HepG2 (cell line): Measurements from ENCODE around the gene SOST. TPM values are rescaled to one million over a fixed set of nuclear protein-coding genes. Genes with fewer than 3 reads are reported as not detected.

Experiments
- ASH2L ChIP-seq: fragments of 300-600, 200-600 bp; sonication (generic); IDR thresholded peaks from 2 replicates; pipeline ENCODE4 v1.7.0; 2017; ENCODE audit warnings: low read depth, mild to moderate bottlenecking, moderate library complexity, mixed read lengths, low read length; ENCODE audit not compliant: insufficient read length
- ATAD3A ChIP-seq: sonication (generic); formaldehyde crosslinking; IDR thresholded peaks from 2 replicates; pipeline ENCODE4 v1.4.0; 2020; ENCODE audit warnings: missing genetic modification reagents
- FOXA3 ChIP-seq: IDR thresholded peaks from 2 replicates; pipeline ENCODE4 v1.6.1; 2016; ENCODE audit warnings: missing genetic modification reagents, missing compliant biosample characterization
- FOXP1 ChIP-seq, 2 experiments: fragments of 450-650 bp in 1 of 2; IDR thresholded peaks; 2 replicates each; pipeline ENCODE4 v1.6.1; 2017 to 2018; ENCODE audit warnings: antibody characterized with exemption in 1 of 2
- MTA1 ChIP-seq: sonication (generic); formaldehyde crosslinking; IDR thresholded peaks from 2 replicates; pipeline ENCODE4 v1.4.0; 2020; ENCODE audit warnings: missing genetic modification reagents, mild to moderate bottlenecking, borderline replicate concordance
- MTA3 ChIP-seq: sonication (generic); formaldehyde crosslinking; IDR thresholded peaks from 2 replicates; pipeline ENCODE4 v1.4.0; 2020; ENCODE audit warnings: missing genetic modification reagents
- MZF1 ChIP-seq: sonication (generic); formaldehyde crosslinking; IDR thresholded peaks from 2 replicates; pipeline ENCODE4 v1.8.1; 2023; ENCODE audit warnings: mild to moderate bottlenecking, missing genetic modification reagents, borderline replicate concordance
- NFE2 ChIP-seq: sonication (generic); formaldehyde crosslinking; IDR thresholded peaks from 2 replicates; pipeline ENCODE4 v1.4.0; 2020; ENCODE audit warnings: missing genetic modification reagents
- PRDM15 ChIP-seq: sonication (generic); formaldehyde crosslinking; IDR thresholded peaks from 2 replicates; pipeline ENCODE4 v1.4.0; 2020; ENCODE audit warnings: missing genetic modification reagents
- SMYD3 ChIP-seq: sonication (generic); formaldehyde crosslinking; IDR thresholded peaks from 2 replicates; pipeline ENCODE4 v1.8.1; 2023; ENCODE audit warnings: mild to moderate bottlenecking, missing genetic modification reagents
- SOX6 ChIP-seq, 2 experiments: fragments of 450-650 bp in 1 of 2; sonication (generic) in 1 of 2; formaldehyde crosslinking in 1 of 2; IDR thresholded peaks; 2 replicates each; pipeline versions ENCODE4 v1.4.0 to v1.6.1; 2017 to 2020; ENCODE audit warnings: antibody characterized with exemption in 1 of 2, mild to moderate bottlenecking in 1 of 2, missing genetic modification reagents in 1 of 2
- TBX2 ChIP-seq: sonication (generic); formaldehyde crosslinking; IDR thresholded peaks from 2 replicates; pipeline ENCODE4 v1.5.0; 2020; ENCODE audit warnings: missing genetic modification reagents, mild to moderate bottlenecking, borderline replicate concordance
- ZBTB49 ChIP-seq: sonication (generic); formaldehyde crosslinking; IDR thresholded peaks from 2 replicates; pipeline ENCODE4 v1.4.0; 2020; ENCODE audit warnings: missing genetic modification reagents, borderline replicate concordance
- ZNF256 ChIP-seq: sonication (generic); formaldehyde crosslinking; conservative IDR thresholded peaks from 2 replicates; pipeline ENCODE4 v1.4.0; 2020; ENCODE audit warnings: missing genetic modification reagents
- ZNF558 ChIP-seq: sonication (generic); formaldehyde crosslinking; IDR thresholded peaks from 2 replicates; pipeline ENCODE4 v1.9.0; 2022; ENCODE audit warnings: mild to moderate bottlenecking, missing genetic modification reagents, borderline replicate concordance
- ZNF615 ChIP-seq: sonication (generic); formaldehyde crosslinking; IDR thresholded peaks from 2 replicates; pipeline ENCODE4 v1.5.0; 2020; ENCODE audit warnings: mild to moderate bottlenecking, missing genetic modification reagents, borderline replicate concordance
- ZNF674 ChIP-seq: sonication (generic); formaldehyde crosslinking; IDR thresholded peaks from 2 replicates; pipeline ENCODE4 v1.5.0; 2020; ENCODE audit warnings: low read depth, mild to moderate bottlenecking, missing genetic modification reagents
- ZNF704 ChIP-seq: sonication (generic); formaldehyde crosslinking; IDR thresholded peaks from 2 replicates; pipeline ENCODE4 v1.8.1; 2023; ENCODE audit warnings: mild to moderate bottlenecking, inconsistent platforms, moderate library complexity, missing genetic modification reagents, borderline replicate concordance
- polyA plus RNA-seq, 8 experiments: library from polyadenylated mRNA; depleted of rRNA in 3 of 8; stranded (reverse) in 7 of 8; unstranded in 1 of 8; fragments of >200 nt; fragmentation: Illumina TruSeq in 4 of 8; extraction: Trizol in 4 of 8; gene quantifications; 2 replicates each; pipeline versions ENCODE4 v1.2.1 to v1.2.3, GENCODE V29; 2011 to 2016; ENCODE audit warnings: low read depth in 4 of 8, missing spikeins in 1 of 8, mixed read lengths in 1 of 8; ENCODE audit not compliant: insufficient read depth in 1 of 8
- total RNA-seq, 5 experiments: library from RNA; depleted of rRNA; stranded (reverse); fragments of >200 nt; fragmentation: Illumina TruSeq; extraction: Trizol; gene quantifications; 2 replicates each; pipeline ENCODE4 v1.2.3, GENCODE V29; 2016; ENCODE audit warnings: low read depth in 1 of 5
- TF ChIP-seq, protein P1 (sequence below): sonication (generic); formaldehyde crosslinking; IDR thresholded peaks from 2 replicates; pipeline ENCODE4 v1.5.0; 2020; ENCODE audit warnings: missing genetic modification reagents
- TF ChIP-seq, protein P2 (sequence below): sonication (generic); formaldehyde crosslinking; IDR thresholded peaks from 2 replicates; pipeline ENCODE4 v1.5.1; 2020; ENCODE audit warnings: missing genetic modification reagents, mild to moderate bottlenecking, borderline replicate concordance

Gene SOST
- total and polyA plus RNA-seq, 2 of the 13 experiments (the other 11 are each of a cell fraction or from before 2014, with no cell fraction given) = not detected

GRCh38 chr17:43801844-43802243, 43.3 kb upstream of the SOST start (continued):
- TF ChIP-seq ZBTB49 (CRISPR knock-in tag) = no peak
- peak; percentile 98 for TF ChIP-seq FOXA3
- no peak for TF ChIP-seq ZNF256 (CRISPR knock-in tag)
- no peak for TF ChIP-seq MTA1 (CRISPR knock-in tag)
- peak; percentile 76; the same call in 1 of the 2 replicates for TF ChIP-seq NFE2 (CRISPR knock-in tag)
- peak; percentile 75 for TF ChIP-seq FOXP1 (IDR thresholded peaks at IDR 0.05)
- peak; percentile 89 for TF ChIP-seq FOXP1 (CRISPR knock-in tag; IDR thresholded peaks at IDR 0.05)
- TF ChIP-seq, protein P1, sequence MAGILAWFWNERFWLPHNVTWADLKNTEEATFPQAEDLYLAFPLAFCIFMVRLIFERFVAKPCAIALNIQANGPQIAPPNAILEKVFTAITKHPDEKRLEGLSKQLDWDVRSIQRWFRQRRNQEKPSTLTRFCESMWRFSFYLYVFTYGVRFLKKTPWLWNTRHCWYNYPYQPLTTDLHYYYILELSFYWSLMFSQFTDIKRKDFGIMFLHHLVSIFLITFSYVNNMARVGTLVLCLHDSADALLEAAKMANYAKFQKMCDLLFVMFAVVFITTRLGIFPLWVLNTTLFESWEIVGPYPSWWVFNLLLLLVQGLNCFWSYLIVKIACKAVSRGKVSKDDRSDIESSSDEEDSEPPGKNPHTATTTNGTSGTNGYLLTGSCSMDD (CRISPR knock-in tag) = no peak
- no peak for TF ChIP-seq MTA3 (CRISPR knock-in tag)
- no peak for TF ChIP-seq ZNF674 (CRISPR knock-in tag)
- TF ChIP-seq ZNF558 (CRISPR knock-in tag) = no peak
- TF ChIP-seq MZF1 = no peak
- TF ChIP-seq SOX6 (IDR thresholded peaks at IDR 0.05) = no peak
- TF ChIP-seq SOX6 (CRISPR knock-in tag; IDR thresholded peaks at IDR 0.05) = peak; percentile 96
- TF ChIP-seq, protein P2, sequence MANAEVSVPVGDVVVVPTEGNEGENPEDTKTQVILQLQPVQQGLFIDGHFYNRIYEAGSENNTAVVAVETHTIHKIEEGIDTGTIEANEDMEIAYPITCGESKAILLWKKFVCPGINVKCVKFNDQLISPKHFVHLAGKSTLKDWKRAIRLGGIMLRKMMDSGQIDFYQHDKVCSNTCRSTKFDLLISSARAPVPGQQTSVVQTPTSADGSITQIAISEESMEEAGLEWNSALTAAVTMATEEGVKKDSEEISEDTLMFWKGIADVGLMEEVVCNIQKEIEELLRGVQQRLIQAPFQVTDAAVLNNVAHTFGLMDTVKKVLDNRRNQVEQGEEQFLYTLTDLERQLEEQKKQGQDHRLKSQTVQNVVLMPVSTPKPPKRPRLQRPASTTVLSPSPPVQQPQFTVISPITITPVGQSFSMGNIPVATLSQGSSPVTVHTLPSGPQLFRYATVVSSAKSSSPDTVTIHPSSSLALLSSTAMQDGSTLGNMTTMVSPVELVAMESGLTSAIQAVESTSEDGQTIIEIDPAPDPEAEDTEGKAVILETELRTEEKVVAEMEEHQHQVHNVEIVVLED (CRISPR knock-in tag) = peak; percentile 28; the same call in 1 of the 2 replicates
- TF ChIP-seq ZNF615 (CRISPR knock-in tag) = no peak
- TF ChIP-seq PRDM15 (CRISPR knock-in tag) = no peak
- no peak for TF ChIP-seq ZNF704
- peak; percentile 76; the same call in 1 of the 2 replicates for TF ChIP-seq SMYD3 (CRISPR knock-in tag)
- TF ChIP-seq ASH2L = no peak
- TF ChIP-seq TBX2 = peak; percentile 96
- TF ChIP-seq ATAD3A (CRISPR knock-in tag) = no peak
